ENCODE data around the gene FAM227A.
A peak's percentile ranks its signal among the peaks of the same experiment; 100 is the strongest.

The FAM227A gene

GRCh38 chr22:38656256-38657044 lies at the start of gene FAM227A, which contains the start of gene CBY1:
FAM227A (minus strand) TSS chr22:38656392; CDS start chr22:38650168, 6,224 bp downstream.
CBY1 (plus strand) TSS chr22:38656638; CDS start chr22:38668055, 11,417 bp downstream.
- DNase-seq (ENCODE audit: low spot score) = peak; percentile 95
- TF ChIP-seq CTCF (IDR thresholded peaks at IDR 0.05; ENCODE audit: extremely low read depth, insufficient read depth, missing control alignments) = peak; percentile 1
- in situ Hi-C loops (cut with MboI; ENCODE audit: low pct_unique_long_range_greater_than_20kb, low sequenced_read_pairs, unreplicated experiment) = no loop called here

- peak; percentile 98 for DNase-seq (ENCODE audit: low spot score)
- no peak for TF ChIP-seq CTCF (IDR thresholded peaks at IDR 0.05; ENCODE audit: extremely low read depth, insufficient read depth, missing control alignments)
- in situ Hi-C loops (cut with MboI; ENCODE audit: low pct_unique_long_range_greater_than_20kb, low sequenced_read_pairs, unreplicated experiment) = no loop called here
Observed at GRCh38 chr22:38705235-38706100, 49.3 kb upstream of the FAM227A start, which contains the start of gene GTPBP1. GTPBP1 (plus strand) TSS chr22:38705944; CDS start chr22:38705956, 12 bp downstream.

GRCh38 chr22:38704654-38705234 lies 48.6 kb upstream of the FAM227A start:
- in situ Hi-C loops (cut with MboI; ENCODE audit: low pct_unique_long_range_greater_than_20kb, low sequenced_read_pairs, unreplicated experiment) = no loop called here
- no peak for TF ChIP-seq CTCF (IDR thresholded peaks at IDR 0.05; ENCODE audit: extremely low read depth, insufficient read depth, missing control alignments)
- no peak for DNase-seq (ENCODE audit: low spot score)

DNA sequence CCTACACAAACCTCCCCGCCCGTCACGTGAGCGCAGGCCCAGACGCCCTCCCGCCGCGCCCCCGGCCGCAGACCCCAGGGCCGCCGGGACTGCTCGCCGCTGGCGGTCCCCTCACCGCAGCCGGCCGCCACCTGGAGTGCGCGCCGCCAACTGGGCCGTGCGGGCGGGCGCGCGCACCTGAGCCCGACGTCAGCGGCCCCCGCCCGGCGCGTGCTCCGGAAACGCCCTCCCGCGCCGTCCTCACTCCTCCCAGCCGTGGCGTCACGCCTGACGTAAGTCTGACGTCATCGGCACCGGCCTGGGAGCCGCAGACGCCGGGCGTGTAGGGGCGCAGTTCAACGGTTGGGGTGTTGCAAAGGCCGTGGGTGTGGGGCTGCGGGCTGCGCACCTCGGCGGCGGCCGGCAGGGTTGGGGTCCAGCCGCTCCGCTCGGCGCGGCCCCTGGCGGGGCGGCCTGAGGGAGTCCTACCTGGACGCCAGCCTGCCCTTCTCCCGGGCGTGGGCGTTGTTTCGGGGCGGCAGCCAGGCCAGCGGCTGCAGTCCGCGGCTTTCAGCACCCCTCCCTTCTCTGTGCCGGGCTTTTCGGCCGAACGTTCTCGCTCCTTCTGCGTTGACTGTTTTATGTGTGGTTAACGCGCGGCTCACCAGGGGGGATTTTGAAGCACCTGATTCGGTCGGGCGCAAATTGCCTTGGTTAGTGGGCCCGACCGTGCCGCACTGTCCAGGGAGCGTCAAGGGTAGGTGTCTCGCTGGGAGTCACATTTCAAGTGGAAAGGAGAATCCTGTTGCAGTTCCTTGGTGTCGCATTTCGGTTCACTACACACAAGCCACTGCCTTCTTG lies 44.8 kb upstream of the FAM227A start, which contains the start of gene JOSD1:
TSS of gene JOSD1 (minus strand) at position 155 of the 840 bp plus-strand sequence. CDS start 956 bp downstream, outside the sequence.
- in situ Hi-C loops (cut with MboI; ENCODE audit: low pct_unique_long_range_greater_than_20kb, low sequenced_read_pairs, unreplicated experiment) = no loop called here
- peak; percentile 97 for DNase-seq (ENCODE audit: low spot score)
- no peak for TF ChIP-seq CTCF (IDR thresholded peaks at IDR 0.05; ENCODE audit: extremely low read depth, insufficient read depth, missing control alignments)

GRCh38 chr22:38700270-38700788 lies 44.1 kb upstream of the FAM227A start:
- in situ Hi-C loops (cut with MboI; ENCODE audit: low pct_unique_long_range_greater_than_20kb, low sequenced_read_pairs, unreplicated experiment) = no loop called here
- TF ChIP-seq CTCF (IDR thresholded peaks at IDR 0.05; ENCODE audit: extremely low read depth, insufficient read depth, missing control alignments) = no peak
- no peak for DNase-seq (ENCODE audit: low spot score)

Measured in GM13977 (cell line).